B cell (primary cell): ENCODE data around the gene DPCD. TPM values are rescaled to one million over a fixed set of nuclear protein-coding genes. Genes with fewer than 3 reads are reported as not detected.

Experiments used
- ATAC-seq: fragments of 200-7000 bp; cut with Tn5 transposase; one replicate; pipeline ENCODE4 v1.10.0; 2021; ENCODE audit warnings: low read depth, mild to moderate bottlenecking, moderate number of reproducible peaks, moderate library complexity
- CTCF ChIA-PET: fragments of 350-600 bp; sonication (Branson Sonifier 250); formaldehyde crosslinking; loops from one replicate; lab custom pipeline; 2021; ENCODE audit warnings: antibody characterized with exemption, inconsistent platforms; lab: Charles Lee
- POLR2A ChIA-PET: fragments of 350-600 bp; sonication (Branson Sonifier 250); formaldehyde crosslinking; loops from one replicate; lab custom pipeline; 2021; ENCODE audit warnings: antibody characterized with exemption; lab: Charles Lee
- DNase-seq: peaks from one replicate; pipeline ENCODE4 v3.0.0; 2013
- H2AFZ ChIP-seq: 2 replicates; pipeline ENCODE4 v1.6.1; 2012; ENCODE audit warnings: mild to moderate bottlenecking, low read depth, low read length; ENCODE audit not compliant: insufficient read depth, poor library complexity, severe bottlenecking
- H3K27ac ChIP-seq, 2 donors: 1 replicate in 1 of 2; 2 replicates in 1 of 2; pipeline ENCODE4 v1.5.1; 2012 to 2013; ENCODE audit warnings: low read length in 2 of 2, mild to moderate bottlenecking in 2 of 2, moderate library complexity in 1 of 2
- H3K27me3 ChIP-seq, 4 experiments: fragments of 200-600 bp in 1 of 4; sonication (generic) in 1 of 4; replicated peaks in 1 of 4; 1 replicate in 2 of 4; 2 replicates in 2 of 4; pipeline versions ENCODE4 v1.6.1 to v1.7.0; 2013 to 2016; ENCODE audit warnings: low read length in 3 of 4, mild to moderate bottlenecking in 2 of 4, mixed read lengths in 1 of 4, moderate library complexity in 1 of 4; ENCODE audit not compliant: insufficient read depth in 4 of 4, control insufficient read depth in 3 of 4; ENCODE audit errors: control extremely low read depth in 1 of 4
- H3K36me3 ChIP-seq, 2 experiments: replicated peaks in 1 of 2; 1 replicate in 1 of 2; 2 replicates in 1 of 2; pipeline versions ENCODE4 v1.6.1 to v1.7.1; 2013; ENCODE audit warnings: low read length in 1 of 2; ENCODE audit not compliant: insufficient read depth in 2 of 2, control insufficient read depth in 1 of 2; ENCODE audit errors: control extremely low read depth in 1 of 2, extremely low read depth in 1 of 2
- H3K4me1 ChIP-seq, 2 donors: fragments of 200-600 bp in 1 of 2; sonication (generic) in 1 of 2; 1 replicate in 1 of 2; 2 replicates in 1 of 2; pipeline versions ENCODE4 v1.5.1 to v1.6.1; 2013 to 2017; ENCODE audit warnings: low read length in 2 of 2; ENCODE audit not compliant: control insufficient read depth in 2 of 2, insufficient read depth in 2 of 2
- H3K4me2 ChIP-seq: replicated peaks from 2 replicates; pipeline ENCODE3; 2012; ENCODE audit warnings: mild to moderate bottlenecking, low read depth, low read length; ENCODE audit not compliant: poor library complexity, severe bottlenecking
- H3K4me3 ChIP-seq, 5 experiments: fragments of 200-600 bp in 1 of 5; sonication (generic) in 1 of 5; 1 replicate in 3 of 5; 2 replicates in 2 of 5; pipeline versions ENCODE4 v1.5.1 to v1.7.0; 2011 to 2016; ENCODE audit warnings: low read length in 4 of 5, mild to moderate bottlenecking in 4 of 5, low read depth in 2 of 5, control low read depth in 1 of 5, moderate library complexity in 1 of 5; ENCODE audit not compliant: insufficient read depth in 1 of 5; ENCODE audit errors: control extremely low read depth in 1 of 5, extremely low read depth in 1 of 5
- H3K79me2 ChIP-seq: fragments of 200-600 bp; sonication (generic); one replicate; pipeline ENCODE4 v1.6.0; 2016; ENCODE audit warnings: low read length; ENCODE audit not compliant: control insufficient read depth, insufficient read depth
- H3K9ac ChIP-seq: fragments of 200-600 bp; sonication (generic); 2 replicates; pipeline ENCODE4 v1.6.1; 2017; ENCODE audit warnings: mild to moderate bottlenecking, low read length, moderate library complexity
- H3K9me3 ChIP-seq, 3 donors: one replicate each; pipeline versions ENCODE4 v1.6.1 to v1.7.1; 2013; ENCODE audit warnings: low read length in 2 of 3; ENCODE audit not compliant: control insufficient read depth in 2 of 3, insufficient read depth in 1 of 3; ENCODE audit errors: control extremely low read depth in 1 of 3
- H4K20me1 ChIP-seq: 2 replicates; pipeline ENCODE4 v1.6.0; 2012; ENCODE audit warnings: mild to moderate bottlenecking, low read length; ENCODE audit not compliant: insufficient read depth, control insufficient read depth, poor library complexity, severe bottlenecking
- H3K27ac Mint-ChIP-seq: one replicate; pipeline ENCODE4 v1.8.0; 2021; ENCODE audit warnings: mixed read lengths
- H3K27me3 Mint-ChIP-seq: one replicate; pipeline ENCODE4 v1.8.0; 2021; ENCODE audit warnings: mixed read lengths
- H3K4me1 Mint-ChIP-seq: one replicate; pipeline ENCODE4 v1.8.0; 2021; ENCODE audit warnings: mixed read lengths
- H3K4me3 Mint-ChIP-seq: one replicate; pipeline ENCODE4 v1.8.0; 2021; ENCODE audit warnings: mixed read lengths
- H3K9me3 Mint-ChIP-seq: one replicate; pipeline ENCODE4 v1.8.0; 2022; ENCODE audit warnings: mixed read lengths; ENCODE audit not compliant: insufficient read depth
- CTCF ChIP-seq: fragments of 200-600 bp; IDR thresholded peaks from one replicate; pipeline ENCODE4 v1.8.0; 2022; ENCODE audit warnings: antibody characterized with exemption, mild to moderate bottlenecking
- EZH2 ChIP-seq: IDR thresholded peaks from 2 replicates; pipeline ENCODE4 v1.6.1; 2012; ENCODE audit warnings: borderline replicate concordance, low read depth, mild to moderate bottlenecking, moderate library complexity, low read length; ENCODE audit not compliant: insufficient read depth, poor library complexity, severe bottlenecking
- WGBS: methylation state at CpG from one replicate; pipeline ENCODE4 v1.1.5; 2013; ENCODE audit warnings: missing lambda C conversion rate; ENCODE audit not compliant: insufficient coverage; 5-methylcytosine and 5-hydroxymethylcytosine counted together
- intact Hi-C: fragments of 100-400 bp; cut with micrococcal nuclease; formaldehyde crosslinking; loops from one replicate; pipeline ENCODE4 v1.10.0; 2022
- polyA plus RNA-seq: library from polyadenylated mRNA; depleted of rRNA; stranded (reverse); fragments of >200 nt; gene quantifications from 2 replicates; pipeline ENCODE4 v1.2.3, GENCODE V29; 2012
- total RNA-seq, 2 donors: library from RNA; stranded (reverse); fragments of 120-200 nt in 1 of 2; gene quantifications; 1 replicate in 1 of 2; 2 replicates in 1 of 2; pipeline versions ENCODE4 v1.2.3 to v1.2.4, GENCODE V29; 2013 to 2022

Gene DPCD
- total and polyA plus RNA-seq, 2 donors (not counting 1 experiment from before 2014, with no cell fraction given), result 0.88 to 2.2 TPM

GRCh38 chr10:101616415-101617101 is 28.4 kb downstream of the DPCD start:
- no peak overlapping the region for H3K27ac ChIP-seq
- DNase-seq, result no peak
- Mint-ChIP-seq H3K27ac (peak overlapping the region; percentile 20), H3K9me3 (no peaks in the 10 kb centered on the region), H3K27me3 (no peaks in the 10 kb centered on the region), H3K4me1 (peaks cover 20% of the 10 kb centered on the region), H3K4me3 (no peak overlapping the region)
- intact Hi-C loops, result no loop called here
- H2AFZ ChIP-seq, result no peak overlapping the region
- ATAC-seq, result no peak
- H3K9ac ChIP-seq, result no peak overlapping the region
- TF ChIP-seq EZH2, result no peak
- TF ChIP-seq CTCF, result no peak
- no peaks in the 10 kb centered on the region for H3K9me3 ChIP-seq
- H3K36me3 ChIP-seq, result peaks cover 0 to 75% of the 10 kb centered on the region in 2 experiments
- H3K79me2 ChIP-seq, result no peaks in the 10 kb centered on the region
- ChIA-PET CTCF (interaction anchor here (0.7 kb wide), 1 partner anchor 12 kb away, joined by 3 read pairs; no protein-coding TSS in a partner anchor), POLR2A (no interaction called here)
- H3K27me3 ChIP-seq, result no peaks in the 10 kb centered on the region
- H3K4me2 ChIP-seq, result no peak overlapping the region
- H3K4me3 ChIP-seq, result no peak overlapping the region
- H3K4me1 ChIP-seq, result peaks cover 19 to 23% of the 10 kb centered on the region in 2 donors
- 95% methylated on average over 9 of the region's 9 CpGs for WGBS
- H4K20me1 ChIP-seq, result peaks cover 36% of the 10 kb centered on the region

- Mint-ChIP-seq H3K4me3 (no peak overlapping the region), H3K27ac (peak overlapping the region; percentile 51), H3K9me3 (no peaks in the 10 kb centered on the region), H3K4me1 (peaks cover 20% of the 10 kb centered on the region), H3K27me3 (no peaks in the 10 kb centered on the region)
- peaks cover 36% of the 10 kb centered on the region for H4K20me1 ChIP-seq
- DNase-seq (no peak), ATAC-seq (no peak)
- ChIA-PET POLR2A (no interaction called here), CTCF (no interaction called here)
- no peaks in the 10 kb centered on the region for H3K27me3 ChIP-seq
- no peak overlapping the region for H2AFZ ChIP-seq
- peaks cover 19 to 23% of the 10 kb centered on the region in 2 donors for H3K4me1 ChIP-seq
- H3K27ac ChIP-seq, result peak overlapping the region in 1 of 2 donors; percentile 53
- TF ChIP-seq EZH2, result no peak
- TF ChIP-seq CTCF, result no peak
- H3K79me2 ChIP-seq, result no peaks in the 10 kb centered on the region
- intact Hi-C loops, result no loop called here
- H3K4me2 ChIP-seq, result no peak overlapping the region
- peaks cover 0 to 74% of the 10 kb centered on the region in 2 experiments for H3K36me3 ChIP-seq
- H3K4me3 ChIP-seq, result no peak overlapping the region
- no peaks in the 10 kb centered on the region for H3K9me3 ChIP-seq
- WGBS, result 28% methylated on average over 3 of the region's 8 CpGs
- no peak overlapping the region for H3K9ac ChIP-seq
Observed at GRCh38 chr10:101617102-101617823, 29.1 kb downstream of the DPCD start.
